Nephron progenitor cell (in vitro differentiated cells): Measurements from ENCODE around the gene UVRAG.

Experiments used
- DNase-seq: peaks from one replicate; pipeline ENCODE4 v3.0.0; 2021
- H3K27ac Mint-ChIP-seq: 2 replicates; pipeline ENCODE4 v1.8.0; 2021; ENCODE audit warnings: mild to moderate bottlenecking, moderate library complexity, mixed read lengths
- H3K27me3 Mint-ChIP-seq: 2 replicates; pipeline ENCODE4 v1.8.0; 2021; ENCODE audit warnings: mild to moderate bottlenecking, low read depth, mixed read lengths; ENCODE audit not compliant: poor library complexity
- H3K36me3 Mint-ChIP-seq: 2 replicates; pipeline ENCODE4 v1.8.0; 2021; ENCODE audit warnings: low read depth, mixed read lengths
- H3K4me1 Mint-ChIP-seq: 2 replicates; pipeline ENCODE4 v1.8.0; 2021; ENCODE audit warnings: mixed read lengths
- H3K4me3 Mint-ChIP-seq: 2 replicates; pipeline ENCODE4 v1.8.0; 2021; ENCODE audit warnings: mild to moderate bottlenecking, moderate library complexity, mixed read lengths
- H3K9me3 Mint-ChIP-seq: 2 replicates; pipeline ENCODE4 v1.8.0; 2021; ENCODE audit warnings: mild to moderate bottlenecking, moderate library complexity, mixed read lengths
- CTCF ChIP-seq: fragments of 200-600 bp; sonication (generic); IDR thresholded peaks from 2 replicates; pipeline ENCODE4 v1.5.0; 2021; ENCODE audit warnings: antibody characterized with exemption

Gene UVRAG

GRCh38 chr11:75823415-75823814 lies 8.4 kb downstream of the UVRAG start:
- DNase-seq: no peak
- no peak for TF ChIP-seq CTCF
- Mint-ChIP-seq H3K27me3 (no peaks in the 10 kb centered on the region), H3K9me3 (no peaks in the 10 kb centered on the region), H3K4me3 (no peak overlapping the region), H3K36me3 (peaks cover 16% of the 10 kb centered on the region), H3K4me1 (peaks cover 22% of the 10 kb centered on the region), H3K27ac (no peak overlapping the region)

- no peak for DNase-seq
- no peak overlapping the region for H3K4me3 Mint-ChIP-seq
- no peaks in the 10 kb centered on the region for H3K27me3 Mint-ChIP-seq
- H3K36me3 Mint-ChIP-seq: peaks cover 16% of the 10 kb centered on the region
- no peak overlapping the region for H3K27ac Mint-ChIP-seq
- H3K9me3 Mint-ChIP-seq: no peaks in the 10 kb centered on the region
- TF ChIP-seq CTCF: no peak
- peaks cover 22% of the 10 kb centered on the region for H3K4me1 Mint-ChIP-seq
These were observed 8.9 kb downstream of the UVRAG start for GRCh38 chr11:75823946-75824345.

GRCh38 chr11:75826461-75827230 lies 11.6 kb downstream of the UVRAG start:
- no peak for DNase-seq
- no peaks in the 10 kb centered on the region for H3K9me3 Mint-ChIP-seq
- TF ChIP-seq CTCF: no peak
- peak overlapping the region; percentile 86 for H3K27ac Mint-ChIP-seq
- peaks cover 15% of the 10 kb centered on the region for H3K36me3 Mint-ChIP-seq
- H3K4me1 Mint-ChIP-seq: peaks cover 19% of the 10 kb centered on the region
- no peaks in the 10 kb centered on the region for H3K27me3 Mint-ChIP-seq
- H3K4me3 Mint-ChIP-seq: no peak overlapping the region

GRCh38 chr11:75827562-75827961 lies 12.6 kb downstream of the UVRAG start:
- no peak for DNase-seq
- Mint-ChIP-seq H3K4me3 (no peak overlapping the region), H3K27me3 (no peaks in the 10 kb centered on the region), H3K36me3 (peaks cover 9% of the 10 kb centered on the region), H3K4me1 (peaks cover 14% of the 10 kb centered on the region), H3K27ac (no peak overlapping the region), H3K9me3 (no peaks in the 10 kb centered on the region)
- TF ChIP-seq CTCF: no peak

GRCh38 chr11:75831915-75832502 lies 17.0 kb downstream of the UVRAG start:
- Mint-ChIP-seq H3K27ac (no peak overlapping the region), H3K9me3 (no peaks in the 10 kb centered on the region), H3K4me1 (peaks cover under 1% of the 10 kb centered on the region), H3K27me3 (no peaks in the 10 kb centered on the region), H3K36me3 (peaks cover 32% of the 10 kb centered on the region), H3K4me3 (no peak overlapping the region)
- no peak for TF ChIP-seq CTCF
- no peak for DNase-seq

- H3K27me3 Mint-ChIP-seq: no peaks in the 10 kb centered on the region
- no peak for DNase-seq
- no peak overlapping the region for H3K27ac Mint-ChIP-seq
- no peaks in the 10 kb centered on the region for H3K9me3 Mint-ChIP-seq
- TF ChIP-seq CTCF: no peak
- H3K4me1 Mint-ChIP-seq: no peaks in the 10 kb centered on the region
- peaks cover 35% of the 10 kb centered on the region for H3K36me3 Mint-ChIP-seq
- no peak overlapping the region for H3K4me3 Mint-ChIP-seq
These were observed 19.7 kb downstream of the UVRAG start for GRCh38 chr11:75834728-75835127.
